OCI-LY3 (cell line): Measurements from ENCODE around the gene LPIN2.

Experiments
- H2AFZ ChIP-seq: fragments of 200-600, 300-600 bp; shearing (Covaris generic); 2 replicates; pipeline ENCODE4 v1.6.0; 2014; ENCODE audit warnings: antibody characterized with exemption, low read depth, low read length
- H3K27ac ChIP-seq: fragments of 200-600, 300-600 bp; sonication (generic); 2 replicates; pipeline ENCODE4 v1.5.1; 2014; ENCODE audit warnings: mild to moderate bottlenecking, low read length, moderate library complexity, mixed read lengths
- H3K27me3 ChIP-seq: fragments of 200-600, 300-600 bp; sonication (generic); 2 replicates; pipeline ENCODE4 v1.6.1; 2014; ENCODE audit warnings: low read depth, low read length, mixed read lengths
- H3K36me3 ChIP-seq: fragments of 200-600, 300-600 bp; sonication (generic); replicated peaks from 2 replicates; pipeline ENCODE3; 2014; ENCODE audit warnings: low read depth, low read length, mixed read lengths
- H3K4me1 ChIP-seq: fragments of 300-600, 200-600 bp; sonication (generic); 2 replicates; pipeline ENCODE4 v1.6.1; 2014; ENCODE audit warnings: low read length, mixed read lengths
- H3K4me2 ChIP-seq: fragments of 200-600, 300-600 bp; sonication (generic); 2 replicates; pipeline ENCODE4 v1.6.1; 2014; ENCODE audit warnings: low read length, mixed read lengths
- H3K4me3 ChIP-seq: fragments of 300-600, 200-600 bp; sonication (generic); 2 replicates; pipeline ENCODE4 v1.5.1; 2014; ENCODE audit warnings: antibody characterized with exemption, mild to moderate bottlenecking, low read length, moderate library complexity
- H3K79me2 ChIP-seq: fragments of 300-600, 200-600 bp; shearing (Covaris generic); 2 replicates; pipeline ENCODE4 v1.6.1; 2014; ENCODE audit warnings: mild to moderate bottlenecking, low read length, mixed read lengths
- H3K9ac ChIP-seq: fragments of 300-600, 200-600 bp; shearing (Covaris generic); 2 replicates; pipeline ENCODE4 v1.6.0; 2014; ENCODE audit warnings: mild to moderate bottlenecking, low read length, moderate library complexity
- H3K9me3 ChIP-seq: fragments of 200-600, 300-600 bp; shearing (Covaris generic); 2 replicates; pipeline ENCODE4 v1.6.1; 2014; ENCODE audit warnings: low read length, mixed read lengths; ENCODE audit not compliant: insufficient read depth
- H4K20me1 ChIP-seq: fragments of 200-600, 300-600 bp; sonication (generic); 2 replicates; pipeline ENCODE4 v1.6.1; 2016; ENCODE audit warnings: low read length, mixed read lengths; ENCODE audit not compliant: insufficient read depth
- CTCF ChIP-seq: fragments of 200-600, 300-600 bp; sonication (generic); IDR thresholded peaks from 2 replicates; pipeline ENCODE4 v1.5.1; 2014; ENCODE audit warnings: antibody characterized with exemption, low read length, low read depth
- EZH2phosphoT487 ChIP-seq: fragments of 200-600 bp; shearing (Covaris generic); IDR thresholded peaks from 2 replicates; pipeline ENCODE4 v1.6.1; 2018; ENCODE audit warnings: antibody characterized with exemption, mixed run types, low read depth

LPIN2 gene

GRCh38 chr18:2969695-2970094, 43.2 kb downstream of the LPIN2 start:
- H4K20me1 ChIP-seq, result no peaks in the 10 kb centered on the region
- H3K27me3 ChIP-seq, result no peaks in the 10 kb centered on the region
- peak overlapping the region; percentile 72 for H3K4me2 ChIP-seq
- TF ChIP-seq EZH2phosphoT487, result no peak
- peak overlapping the region; percentile 87 for H3K9ac ChIP-seq
- H3K79me2 ChIP-seq, result peaks cover 83% of the 10 kb centered on the region
- peaks cover 5% of the 10 kb centered on the region for H3K36me3 ChIP-seq
- no peak overlapping the region for H3K4me3 ChIP-seq
- peak overlapping the region; percentile 99 for H3K27ac ChIP-seq
- H3K4me1 ChIP-seq, result peaks cover 96% of the 10 kb centered on the region
- no peaks in the 10 kb centered on the region for H3K9me3 ChIP-seq
- H2AFZ ChIP-seq, result no peak overlapping the region

- Histone ChIP-seq H3K4me1 (peaks cover 100% of the 10 kb centered on the region), H3K79me2 (peaks cover 83% of the 10 kb centered on the region), H3K9ac (peak overlapping the region; percentile 87)
These were observed 44.3 kb downstream of the LPIN2 start for GRCh38 chr18:2968606-2969005.

GRCh38 chr18:2967820-2968219, 45.1 kb downstream of the LPIN2 start:
- Histone ChIP-seq H3K27ac (peak overlapping the region; percentile 99), H3K27me3 (no peaks in the 10 kb centered on the region), H3K4me1 (peaks cover 100% of the 10 kb centered on the region), H3K9me3 (no peaks in the 10 kb centered on the region), H2AFZ (no peak overlapping the region), H3K4me2 (peak overlapping the region; percentile 72), H3K36me3 (peaks cover 10% of the 10 kb centered on the region), H3K9ac (peak overlapping the region; percentile 87), H3K79me2 (peaks cover 83% of the 10 kb centered on the region), H4K20me1 (no peaks in the 10 kb centered on the region), H3K4me3 (peak overlapping the region; percentile 43)
- TF ChIP-seq EZH2phosphoT487, result no peak
- TF ChIP-seq CTCF, result no peak

More at GRCh38 chr18:2968606-2969005, 44.3 kb downstream of the LPIN2 start:
- Histone ChIP-seq H2AFZ (no peak overlapping the region), H3K4me2 (peak overlapping the region; percentile 72), H3K27me3 (no peaks in the 10 kb centered on the region), H3K27ac (peak overlapping the region; percentile 99), H3K36me3 (peaks cover 10% of the 10 kb centered on the region), H3K9me3 (no peaks in the 10 kb centered on the region), H4K20me1 (no peaks in the 10 kb centered on the region), H3K4me3 (no peak overlapping the region; the same call in 1 of the 2 replicates)
- no peak for TF ChIP-seq EZH2phosphoT487
- TF ChIP-seq CTCF, result no peak

- Histone ChIP-seq H3K4me3 (peak overlapping the region; percentile 43), H4K20me1 (no peaks in the 10 kb centered on the region), H3K9ac (peak overlapping the region; percentile 87), H3K79me2 (peaks cover 84% of the 10 kb centered on the region), H3K4me2 (peak overlapping the region; percentile 72), H3K36me3 (peaks cover 10% of the 10 kb centered on the region), H3K27ac (peak overlapping the region; percentile 99), H2AFZ (no peak overlapping the region), H3K4me1 (peaks cover 100% of the 10 kb centered on the region), H3K9me3 (no peaks in the 10 kb centered on the region), H3K27me3 (no peaks in the 10 kb centered on the region)
- TF ChIP-seq CTCF (no peak), EZH2phosphoT487 (no peak)
These were observed 45.6 kb downstream of the LPIN2 start for GRCh38 chr18:2967357-2967756.

- Histone ChIP-seq H3K79me2 (peaks cover 91% of the 10 kb centered on the region), H3K27me3 (no peaks in the 10 kb centered on the region), H4K20me1 (no peaks in the 10 kb centered on the region), H3K27ac (peak overlapping the region; percentile 99), H3K4me1 (peaks cover 100% of the 10 kb centered on the region), H2AFZ (no peak overlapping the region), H3K4me2 (peak overlapping the region; percentile 72), H3K9ac (peak overlapping the region; percentile 87), H3K9me3 (no peaks in the 10 kb centered on the region), H3K4me3 (peak overlapping the region; percentile 43), H3K36me3 (peaks cover 10% of the 10 kb centered on the region)
- TF ChIP-seq EZH2phosphoT487 (no peak), CTCF (no peak)
These were observed 46.4 kb downstream of the LPIN2 start for GRCh38 chr18:2966560-2966959.
